Fibroblast of mammary gland (primary cell): ENCODE results near the gene STARD4.
A peak's percentile ranks its signal among the peaks of the same experiment; 100 is the strongest.

Experiments used
- DNase-seq: peaks from one replicate; pipeline ENCODE4 v3.0.0-alpha.2; 2010; ENCODE audit warnings: low read depth
- H3K4me3 ChIP-seq: 2 replicates; pipeline ENCODE4 v1.5.1; 2011; ENCODE audit warnings: low read depth, mild to moderate bottlenecking, low read length, moderate library complexity; ENCODE audit not compliant: control insufficient read depth
- TF ChIP-seq, protein P1 (sequence below): conservative IDR thresholded peaks from 2 replicates; pipeline ENCODE4 v1.5.1; 2011; ENCODE audit warnings: low read depth, low read length, inconsistent platforms; ENCODE audit not compliant: control insufficient read depth, insufficient read depth

Gene STARD4, protein sequence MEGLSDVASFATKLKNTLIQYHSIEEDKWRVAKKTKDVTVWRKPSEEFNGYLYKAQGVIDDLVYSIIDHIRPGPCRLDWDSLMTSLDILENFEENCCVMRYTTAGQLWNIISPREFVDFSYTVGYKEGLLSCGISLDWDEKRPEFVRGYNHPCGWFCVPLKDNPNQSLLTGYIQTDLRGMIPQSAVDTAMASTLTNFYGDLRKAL

DNA sequence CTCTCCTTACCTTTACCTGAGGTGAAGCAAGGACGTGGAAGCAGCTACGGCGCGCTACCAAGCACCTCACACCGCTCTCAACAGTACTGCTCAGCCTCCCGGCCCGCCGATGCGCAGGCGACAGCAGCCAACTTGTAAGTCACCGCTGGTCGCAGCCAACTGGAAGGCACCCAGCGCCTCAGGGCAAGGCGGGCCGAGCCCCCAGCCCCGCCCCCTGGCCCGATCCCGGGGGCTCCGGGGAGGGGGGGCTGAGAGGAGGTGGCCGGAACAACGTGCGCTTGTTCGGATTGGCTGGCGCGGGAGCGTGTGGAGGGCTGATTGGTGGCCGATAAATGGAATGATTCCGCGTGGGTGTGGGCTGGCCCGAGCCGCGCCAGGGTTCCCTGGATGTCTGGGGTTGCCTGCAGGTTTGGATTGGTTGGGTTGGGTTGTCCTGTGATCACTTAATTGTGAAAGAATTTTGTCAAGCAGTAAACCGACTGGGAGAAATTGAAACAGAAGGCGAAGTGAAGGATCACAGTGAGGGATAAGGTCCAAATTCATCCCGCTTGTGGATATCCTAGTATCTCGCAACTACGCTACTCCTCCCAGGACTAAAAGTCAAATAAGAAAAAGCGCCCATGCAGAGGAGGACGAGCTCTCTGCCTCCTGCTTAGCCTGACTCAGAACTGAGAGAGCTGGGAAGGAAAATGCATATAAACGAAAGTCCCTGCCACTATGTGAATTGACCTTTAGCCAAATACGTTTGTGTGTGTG lies at the start of gene STARD4:
Gene STARD4, minus strand, starts transcription at position 161 of the 756 bp plus-strand sequence. CDS start 5,102 bp downstream, outside the sequence.
- DNase-seq, result peak; percentile 98
- TF ChIP-seq, protein P1, sequence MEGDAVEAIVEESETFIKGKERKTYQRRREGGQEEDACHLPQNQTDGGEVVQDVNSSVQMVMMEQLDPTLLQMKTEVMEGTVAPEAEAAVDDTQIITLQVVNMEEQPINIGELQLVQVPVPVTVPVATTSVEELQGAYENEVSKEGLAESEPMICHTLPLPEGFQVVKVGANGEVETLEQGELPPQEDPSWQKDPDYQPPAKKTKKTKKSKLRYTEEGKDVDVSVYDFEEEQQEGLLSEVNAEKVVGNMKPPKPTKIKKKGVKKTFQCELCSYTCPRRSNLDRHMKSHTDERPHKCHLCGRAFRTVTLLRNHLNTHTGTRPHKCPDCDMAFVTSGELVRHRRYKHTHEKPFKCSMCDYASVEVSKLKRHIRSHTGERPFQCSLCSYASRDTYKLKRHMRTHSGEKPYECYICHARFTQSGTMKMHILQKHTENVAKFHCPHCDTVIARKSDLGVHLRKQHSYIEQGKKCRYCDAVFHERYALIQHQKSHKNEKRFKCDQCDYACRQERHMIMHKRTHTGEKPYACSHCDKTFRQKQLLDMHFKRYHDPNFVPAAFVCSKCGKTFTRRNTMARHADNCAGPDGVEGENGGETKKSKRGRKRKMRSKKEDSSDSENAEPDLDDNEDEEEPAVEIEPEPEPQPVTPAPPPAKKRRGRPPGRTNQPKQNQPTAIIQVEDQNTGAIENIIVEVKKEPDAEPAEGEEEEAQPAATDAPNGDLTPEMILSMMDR, result no peak
- H3K4me3 ChIP-seq, result peak within 1 kb of the TSS; percentile 88

DNA sequence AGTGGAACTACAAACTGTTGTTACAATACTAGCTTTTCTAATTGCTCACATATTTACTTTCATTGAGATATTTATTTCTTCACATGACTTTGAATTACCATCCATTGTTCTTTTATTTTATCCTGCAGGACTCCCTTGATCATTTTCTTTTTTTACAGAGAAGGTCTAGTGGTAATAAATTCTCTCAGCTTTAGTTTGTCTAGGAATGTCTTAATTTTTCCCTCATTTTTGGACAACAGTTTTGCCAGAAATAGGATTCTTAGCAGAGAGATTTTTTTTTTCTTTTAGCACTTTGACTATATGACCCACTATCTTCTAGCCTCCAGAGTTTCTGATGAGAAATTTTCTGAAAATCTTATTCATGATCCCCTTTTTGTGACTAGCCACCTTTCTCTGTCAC lies 47.3 kb upstream of the STARD4 start:
- TF ChIP-seq, protein P1, result no peak
- no peak overlapping the region for H3K4me3 ChIP-seq
- DNase-seq, result no peak

DNA sequence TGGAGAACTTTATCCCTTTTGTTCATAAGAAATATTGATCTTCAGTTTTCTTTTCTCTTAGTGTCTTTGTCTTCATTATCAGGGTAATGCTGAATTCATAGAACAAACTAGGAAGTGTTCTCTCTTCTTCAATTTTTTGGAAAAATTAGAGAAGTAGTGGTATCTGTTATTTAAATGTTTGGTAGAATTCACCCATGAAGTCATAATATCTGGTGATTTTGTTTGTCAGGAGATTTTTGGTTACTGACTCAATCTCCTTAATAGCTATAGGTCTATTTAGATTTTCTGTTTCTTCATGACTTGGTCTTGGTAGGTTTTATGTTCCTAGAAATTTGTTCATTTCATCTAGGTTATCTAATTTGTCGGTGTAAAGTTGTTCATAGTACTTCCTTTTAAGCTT lies 45.4 kb upstream of the STARD4 start:
- TF ChIP-seq, protein P1, result no peak
- DNase-seq, result no peak

DNA sequence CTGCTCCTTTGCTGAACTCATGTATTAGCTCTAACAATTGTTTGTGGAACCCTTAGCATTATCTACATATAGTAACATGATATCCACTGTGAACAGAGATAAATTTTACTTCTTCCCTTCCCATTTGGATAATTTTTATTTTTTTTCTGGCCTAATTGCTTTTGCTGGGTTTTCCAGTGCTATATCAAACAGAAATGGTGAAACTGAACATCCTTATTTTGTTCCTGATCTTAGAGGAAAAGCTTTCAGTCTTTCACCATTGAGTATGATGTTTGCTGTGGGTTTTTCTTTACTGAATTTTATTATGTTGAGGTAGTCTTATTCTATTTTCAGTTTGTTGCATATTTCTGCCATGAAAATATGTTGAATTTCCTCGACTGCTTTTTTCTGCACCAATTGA lies 44.8 kb upstream of the STARD4 start:
- H3K4me3 ChIP-seq, result no peak overlapping the region
- DNase-seq, result no peak
- TF ChIP-seq, protein P1, result no peak

More for the DNA sequence above, 45.4 kb upstream of the STARD4 start:
- no peak overlapping the region for H3K4me3 ChIP-seq

DNA sequence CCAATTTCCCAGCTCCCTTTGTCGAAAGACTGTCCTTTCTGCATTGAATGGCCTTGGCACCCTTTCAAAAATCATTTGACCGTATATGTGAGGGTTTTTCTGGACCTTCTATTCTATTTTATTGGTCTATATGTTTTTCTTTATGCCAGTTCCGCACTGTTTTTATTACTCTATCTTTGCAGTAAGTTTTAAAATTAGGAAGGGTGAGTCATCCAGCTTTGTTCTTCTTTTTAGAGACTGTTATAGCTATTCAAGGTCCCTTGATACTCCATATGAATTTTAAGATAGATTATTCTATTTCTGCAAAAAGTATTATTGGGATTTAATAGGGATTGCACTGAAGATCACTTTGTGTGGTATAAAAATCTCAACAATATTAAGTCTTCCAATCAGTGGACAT lies 44.2 kb upstream of the STARD4 start:
- TF ChIP-seq, protein P1, result no peak
- no peak overlapping the region for H3K4me3 ChIP-seq
- DNase-seq, result no peak

DNA sequence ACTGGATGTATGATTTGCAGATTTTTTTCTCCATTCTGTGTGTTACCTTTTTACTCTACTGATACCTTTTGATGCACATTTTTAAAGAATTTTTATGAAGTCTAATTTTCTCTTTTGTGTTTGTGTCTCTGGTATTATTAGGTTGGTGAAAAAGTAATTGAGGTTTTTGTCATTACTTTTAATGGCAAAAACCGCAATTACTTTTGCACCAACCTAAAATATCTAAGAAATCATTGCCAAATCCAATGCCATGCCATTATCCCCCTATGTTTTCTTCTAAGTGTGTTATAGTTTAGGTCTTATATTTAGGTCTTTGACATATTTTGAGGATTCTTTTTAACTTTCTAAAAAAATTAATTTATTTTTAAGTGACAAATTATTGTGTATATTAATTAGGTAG lies 43.4 kb upstream of the STARD4 start:
- TF ChIP-seq, protein P1, result no peak
- no peak overlapping the region for H3K4me3 ChIP-seq
- DNase-seq, result no peak
